Hepatocyte (in vitro differentiated cells): ENCODE results near the gene RPS15. TPM values are rescaled to one million over a fixed set of nuclear protein-coding genes. Genes with fewer than 3 reads are reported as not detected.

Experiments used
- DNase-seq: peaks from one replicate; pipeline ENCODE4 v3.0.0-alpha.2; 2016; ENCODE audit warnings: low spot score
- H2AFZ ChIP-seq: fragments of 200-600 bp; sonication (generic); 2 replicates; pipeline ENCODE4 v1.6.0; 2016; ENCODE audit warnings: antibody characterized with exemption, mild to moderate bottlenecking
- H3K27ac ChIP-seq: fragments of 200-600 bp; sonication (generic); 2 replicates; pipeline ENCODE4 v1.5.1; 2016; ENCODE audit warnings: mild to moderate bottlenecking
- H3K27me3 ChIP-seq: fragments of 200-600 bp; sonication (generic); 2 replicates; pipeline ENCODE4 v1.6.1; 2016
- H3K36me3 ChIP-seq: fragments of 200-600 bp; sonication (generic); replicated peaks from 2 replicates; pipeline ENCODE4 v1.5.1; 2016; ENCODE audit warnings: low read depth; ENCODE audit not compliant: insufficient read depth
- H3K4me1 ChIP-seq: fragments of 200-600 bp; sonication (generic); 2 replicates; pipeline ENCODE4 v1.5.1; 2016; ENCODE audit warnings: mild to moderate bottlenecking, moderate library complexity; ENCODE audit not compliant: insufficient read depth
- H3K4me2 ChIP-seq: fragments of 200-600 bp; sonication (generic); 2 replicates; pipeline ENCODE4 v1.6.0; 2016
- H3K4me3 ChIP-seq: fragments of 200-600 bp; sonication (generic); 2 replicates; pipeline ENCODE4 v1.5.1; 2016; ENCODE audit warnings: mild to moderate bottlenecking
- H3K79me2 ChIP-seq: fragments of 200-600 bp; sonication (generic); 2 replicates; pipeline ENCODE4 v1.6.0; 2017; ENCODE audit warnings: mild to moderate bottlenecking
- H3K9me2 ChIP-seq: fragments of 200-600 bp; sonication (generic); replicated peaks from 2 replicates; pipeline ENCODE4 v1.6.0; 2017; ENCODE audit warnings: mild to moderate bottlenecking; ENCODE audit not compliant: insufficient read depth
- H3K9me3 ChIP-seq: fragments of 200-600 bp; sonication (generic); 2 replicates; pipeline ENCODE4 v1.5.1; 2016; ENCODE audit warnings: low read depth, mild to moderate bottlenecking
- H4K20me1 ChIP-seq: fragments of 200-600 bp; sonication (generic); 2 replicates; pipeline ENCODE4 v1.6.0; 2016; ENCODE audit warnings: mild to moderate bottlenecking; ENCODE audit not compliant: insufficient read depth, poor library complexity, severe bottlenecking
- EZH2 ChIP-seq: fragments of 200-600 bp; sonication (generic); IDR thresholded peaks from 2 replicates; pipeline ENCODE4 v1.6.1; 2016; ENCODE audit warnings: antibody characterized with exemption, mild to moderate bottlenecking, borderline replicate concordance
- EZH2phosphoT487 ChIP-seq: fragments of 200-600 bp; sonication (generic); IDR thresholded peaks from one replicate; pipeline ENCODE4 v1.6.1; 2018; ENCODE audit warnings: antibody characterized with exemption, mild to moderate bottlenecking, low read depth, moderate library complexity; ENCODE audit not compliant: unreplicated experiment, severe bottlenecking
- WGBS: methylation state at CpG from one replicate; pipeline ENCODE4 v1.1.6; 2016; ENCODE audit warnings: low lambda C conversion rate; ENCODE audit errors: missing lambda C conversion rate; 5-methylcytosine and 5-hydroxymethylcytosine counted together
- polyA plus RNA-seq: library from polyadenylated mRNA; unstranded; fragments of >200 nt; fragmentation: Nextera tagmentation; extraction: Ambion mirVana; gene quantifications from 2 replicates; pipeline ENCODE4 v1.2.1, GENCODE V29; 2016
- total RNA-seq: library from RNA; depleted of rRNA; stranded (reverse); fragments of >200 nt; gene quantifications from 2 replicates; pipeline ENCODE4 v1.2.3, GENCODE V29; 2014
- TF ChIP-seq, protein P1 (sequence below): fragments of 200-600 bp; sonication (generic); IDR thresholded peaks from 2 replicates; pipeline ENCODE4 v1.5.1; 2016; ENCODE audit warnings: antibody characterized with exemption, mild to moderate bottlenecking; ENCODE audit not compliant: poor library complexity

The RPS15 gene
- total and polyA plus RNA-seq, 2 experiments from 2014 or later: 938 to 1,556 TPM

DNA sequence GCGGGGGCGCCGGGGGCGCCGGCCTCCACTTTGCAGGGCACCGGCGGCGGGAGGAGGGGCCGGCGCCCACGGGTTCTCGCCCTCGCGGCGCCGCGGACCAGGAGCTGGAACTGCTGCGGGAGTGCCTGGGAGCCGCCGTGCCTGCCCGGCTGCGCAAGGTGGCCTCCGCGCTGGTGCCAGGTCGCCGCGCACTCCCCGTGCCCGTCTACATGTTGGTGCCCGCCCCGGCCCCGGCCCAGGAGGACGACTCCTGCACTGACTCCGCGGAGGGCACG, 29.0 kb downstream of the RPS15 start:
- Histone ChIP-seq H3K9me2 (no peaks in the 10 kb centered on the region), H3K4me1 (peaks cover 42% of the 10 kb centered on the region), H3K4me2 (peak overlapping the region; percentile 66), H3K36me3 (no peaks in the 10 kb centered on the region), H2AFZ (no peak overlapping the region), H3K27ac (no peak overlapping the region), H3K9me3 (no peaks in the 10 kb centered on the region), H3K27me3 (peaks cover 65% of the 10 kb centered on the region), H3K79me2 (no peaks in the 10 kb centered on the region), H4K20me1 (peaks cover 68% of the 10 kb centered on the region), H3K4me3 (no peak overlapping the region)
- DNase-seq: no peak
- 10% methylated on average over 22 of the region's 36 CpGs for WGBS
- TF ChIP-seq EZH2 (no peak), EZH2phosphoT487 (peak; percentile 42)
- TF ChIP-seq, protein P1, sequence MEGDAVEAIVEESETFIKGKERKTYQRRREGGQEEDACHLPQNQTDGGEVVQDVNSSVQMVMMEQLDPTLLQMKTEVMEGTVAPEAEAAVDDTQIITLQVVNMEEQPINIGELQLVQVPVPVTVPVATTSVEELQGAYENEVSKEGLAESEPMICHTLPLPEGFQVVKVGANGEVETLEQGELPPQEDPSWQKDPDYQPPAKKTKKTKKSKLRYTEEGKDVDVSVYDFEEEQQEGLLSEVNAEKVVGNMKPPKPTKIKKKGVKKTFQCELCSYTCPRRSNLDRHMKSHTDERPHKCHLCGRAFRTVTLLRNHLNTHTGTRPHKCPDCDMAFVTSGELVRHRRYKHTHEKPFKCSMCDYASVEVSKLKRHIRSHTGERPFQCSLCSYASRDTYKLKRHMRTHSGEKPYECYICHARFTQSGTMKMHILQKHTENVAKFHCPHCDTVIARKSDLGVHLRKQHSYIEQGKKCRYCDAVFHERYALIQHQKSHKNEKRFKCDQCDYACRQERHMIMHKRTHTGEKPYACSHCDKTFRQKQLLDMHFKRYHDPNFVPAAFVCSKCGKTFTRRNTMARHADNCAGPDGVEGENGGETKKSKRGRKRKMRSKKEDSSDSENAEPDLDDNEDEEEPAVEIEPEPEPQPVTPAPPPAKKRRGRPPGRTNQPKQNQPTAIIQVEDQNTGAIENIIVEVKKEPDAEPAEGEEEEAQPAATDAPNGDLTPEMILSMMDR: no peak

DNA sequence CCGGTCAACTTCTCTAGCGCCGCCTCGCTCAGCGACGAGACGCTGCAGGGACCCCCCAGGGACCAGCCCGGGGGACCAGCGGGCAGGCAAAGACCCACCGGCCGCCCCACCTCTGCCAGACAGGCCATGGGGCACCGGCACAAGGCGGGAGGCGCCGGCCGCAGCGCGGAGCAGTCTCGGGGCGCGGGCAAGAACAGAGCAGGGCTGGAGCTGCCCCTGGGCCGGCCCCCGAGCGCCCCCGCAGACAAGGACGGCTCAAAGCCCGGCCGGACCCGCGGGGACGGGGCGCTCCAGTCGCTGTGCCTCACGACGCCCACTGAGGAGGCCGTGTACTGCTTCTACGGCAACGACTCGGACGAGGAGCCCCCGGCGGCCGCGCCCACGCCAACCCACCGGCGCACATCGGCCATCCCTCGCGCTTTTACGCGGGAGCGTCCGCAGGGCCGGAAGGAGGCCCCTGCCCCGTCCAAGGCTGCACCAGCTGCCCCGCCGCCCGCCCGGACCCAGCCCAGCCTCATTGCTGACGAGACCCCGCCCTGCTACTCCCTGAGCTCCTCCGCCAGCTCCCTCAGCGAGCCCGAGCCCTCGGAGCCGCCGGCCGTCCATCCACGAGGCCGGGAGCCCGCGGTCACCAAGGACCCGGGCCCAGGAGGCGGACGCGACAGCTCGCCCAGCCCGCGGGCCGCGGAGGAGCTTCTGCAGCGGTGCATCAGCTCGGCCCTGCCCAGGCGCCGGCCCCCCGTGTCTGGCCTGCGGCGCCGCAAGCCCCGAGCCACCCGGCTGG, 29.5 kb downstream of the RPS15 start:
- 10% methylated on average over 80 of the region's 92 CpGs for WGBS
- Histone ChIP-seq H2AFZ (no peak overlapping the region), H3K79me2 (no peaks in the 10 kb centered on the region), H3K9me2 (no peaks in the 10 kb centered on the region), H3K4me1 (peaks cover 42% of the 10 kb centered on the region), H3K4me3 (no peak overlapping the region), H3K27me3 (peaks cover 70% of the 10 kb centered on the region), H3K36me3 (no peaks in the 10 kb centered on the region), H4K20me1 (peaks cover 73% of the 10 kb centered on the region), H3K4me2 (peak overlapping the region; percentile 66), H3K27ac (no peak overlapping the region), H3K9me3 (no peaks in the 10 kb centered on the region)
- no peak for DNase-seq
- TF ChIP-seq EZH2phosphoT487 (peak; percentile 82), EZH2 (no peak)
- TF ChIP-seq, protein P1: no peak

DNA sequence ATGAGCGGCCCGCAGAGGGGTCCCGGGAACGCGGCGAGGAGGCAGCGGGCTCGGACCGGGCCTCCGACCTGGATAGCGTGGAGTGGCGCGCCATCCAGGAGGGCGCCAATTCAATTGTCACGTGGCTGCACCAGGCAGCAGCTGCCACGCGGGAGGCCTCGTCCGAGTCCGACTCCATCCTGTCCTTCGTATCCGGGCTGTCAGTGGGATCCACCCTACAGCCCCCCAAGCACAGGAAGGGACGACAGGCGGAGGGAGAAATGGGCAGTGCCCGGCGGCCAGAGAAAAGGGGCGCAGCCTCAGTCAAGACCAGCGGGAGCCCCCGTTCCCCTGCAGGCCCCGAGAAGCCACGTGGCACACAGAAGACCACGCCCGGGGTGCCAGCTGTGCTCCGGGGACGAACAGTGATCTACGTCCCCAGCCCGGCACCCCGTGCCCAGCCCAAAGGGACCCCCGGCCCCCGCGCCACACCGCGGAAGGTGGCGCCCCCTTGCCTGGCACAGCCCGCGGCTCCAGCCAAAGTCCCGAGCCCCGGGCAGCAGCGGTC, 30.2 kb downstream of the RPS15 start:
- TF ChIP-seq, protein P1: no peak
- peak; percentile 94 for TF ChIP-seq EZH2
- peak; percentile 49 for TF ChIP-seq EZH2phosphoT487
- no peak overlapping the region for H3K4me3 ChIP-seq
- H3K79me2 ChIP-seq: no peaks in the 10 kb centered on the region
- DNase-seq: no peak
- WGBS: 25% methylated on average over 29 of the region's 49 CpGs
- H3K27me3 ChIP-seq: peaks cover 77% of the 10 kb centered on the region
- no peaks in the 10 kb centered on the region for H3K36me3 ChIP-seq
- H3K9me3 ChIP-seq: no peaks in the 10 kb centered on the region
- no peak overlapping the region for H2AFZ ChIP-seq
- peaks cover 42% of the 10 kb centered on the region for H3K4me1 ChIP-seq
- peaks cover 80% of the 10 kb centered on the region for H4K20me1 ChIP-seq
- no peak overlapping the region for H3K27ac ChIP-seq
- H3K9me2 ChIP-seq: no peaks in the 10 kb centered on the region
- H3K4me2 ChIP-seq: peak overlapping the region; percentile 66
